OCI-LY7 (cell line): ENCODE results near the gene GET4.

Experiments used
- CTCF ChIP-seq: fragments of 200-600 bp; sonication (generic); conservative IDR thresholded peaks from 2 replicates; pipeline ENCODE4 v1.5.1; 2014; ENCODE audit warnings: mild to moderate bottlenecking, antibody characterized with exemption, low read length, moderate library complexity, mixed read lengths
- EZH2phosphoT487 ChIP-seq: fragments of 200-600 bp; sonication (generic); IDR thresholded peaks from 2 replicates; pipeline ENCODE4 v1.6.1; 2018; ENCODE audit warnings: low read depth, borderline replicate concordance, mild to moderate bottlenecking, mixed run types, antibody characterized with exemption, low read length, moderate library complexity, mixed read lengths

GRCh38 chr7:876077-876971 lies at the start of gene GET4:
- TF ChIP-seq CTCF: peak; percentile 47
- no peak for TF ChIP-seq EZH2phosphoT487
